K562 (cell line): ENCODE data around the gene TMEM222. TPM values are rescaled to one million over a fixed set of nuclear protein-coding genes. Genes with fewer than 3 reads are reported as not detected.
A peak's percentile ranks its signal among the peaks of the same experiment; 100 is the strongest.

Experiments used
- ATAC-seq: fragments of 200-7000 bp; cut with Tn5 transposase; 3 replicates; pipeline ENCODE4 v1.9.1; 2020; ENCODE audit warnings: moderate library complexity
- BruUV-seq: library from RNA; stranded (reverse); fragments of 400-500 nt; replicated peaks from 2 replicates; lab custom pipeline; 2021; lab: Mats Ljungman, UMichigan
- CTCF ChIA-PET: fragments of 300-600 bp; formaldehyde crosslinking; extraction: SDS; loops from one replicate; lab custom pipeline; 2021; ENCODE audit warnings: low intra/inter-chr PET ratio; lab: Yijun Ruan, JAX
- POLR2A ChIA-PET: fragments of 300-600, 350-650 bp; sonication (Branson Sonifier 250); formaldehyde crosslinking; extraction: SDS; loops from one replicate; lab custom pipeline; 2021; ENCODE audit warnings: antibody characterized with exemption, inconsistent platforms; lab: Yijun Ruan, JAX
- DNase-seq, 4 experiments: peaks; one replicate each; pipeline versions ENCODE4 v3.0.0 to v3.0.0-alpha.2; 2011 to 2018; ENCODE audit warnings: low spot score in 3 of 4, mixed read lengths in 3 of 4; ENCODE audit errors: extremely low read depth in 1 of 4
- FAIRE-seq: peaks from 2 replicates; lab custom pipeline; 2011; peaks lifted over from hg19 to GRCh38; lab: Jason Lieb, UNC
- H2AFZ ChIP-seq: 2 replicates; pipeline ENCODE4 v1.6.0; 2011; ENCODE audit warnings: low read depth, low read length, control low read depth, inconsistent platforms
- H3K27ac ChIP-seq: fragments of 200-600 bp; 3 replicates; pipeline ENCODE4 v1.8.0; 2011; ENCODE audit warnings: low read depth, mild to moderate bottlenecking, control low read depth, inconsistent platforms, low read length, moderate library complexity, mixed read lengths; ENCODE audit errors: extremely low read depth
- H3K27me3 ChIP-seq, 2 experiments: fragments of 300-600 bp in 1 of 2; 2 replicates in 1 of 2; 3 replicates in 1 of 2; pipeline versions ENCODE4 v1.6.0 to v1.8.0; 2011; ENCODE audit warnings: inconsistent platforms in 2 of 2, low read length in 2 of 2, mild to moderate bottlenecking in 1 of 2, mixed read lengths in 1 of 2, moderate library complexity in 1 of 2; ENCODE audit not compliant: control insufficient read depth in 2 of 2, insufficient read depth in 2 of 2
- H3K36me3 ChIP-seq: fragments of 300-600 bp; 3 replicates; pipeline ENCODE4 v1.8.0; 2011; ENCODE audit warnings: mild to moderate bottlenecking, low read length, inconsistent platforms; ENCODE audit not compliant: control insufficient read depth, insufficient read depth
- H3K4me1 ChIP-seq, 2 experiments: fragments of 200-600 bp in 1 of 2; replicated peaks in 1 of 2; 2 replicates in 1 of 2; 3 replicates in 1 of 2; pipeline versions ENCODE4 v1.5.1 to v1.8.0; 2011; ENCODE audit warnings: inconsistent platforms in 2 of 2, low read length in 2 of 2, mild to moderate bottlenecking in 1 of 2, mixed read lengths in 1 of 2, moderate library complexity in 1 of 2; ENCODE audit not compliant: control insufficient read depth in 2 of 2, insufficient read depth in 2 of 2
- H3K4me2 ChIP-seq: 2 replicates; pipeline ENCODE4 v1.6.1; 2011; ENCODE audit warnings: low read length, control low read depth, inconsistent platforms, mixed read lengths; ENCODE audit not compliant: insufficient read depth
- H3K4me3 ChIP-seq: fragments of 200-600 bp; sonication (generic), shearing (Covaris generic); 2 replicates; pipeline ENCODE4 v1.5.1; 2016; ENCODE audit warnings: control low read depth, inconsistent platforms
- H3K79me2 ChIP-seq: fragments of 200-600 bp; 3 replicates; pipeline ENCODE4 v1.8.0; 2011; ENCODE audit warnings: low read length, inconsistent platforms; ENCODE audit not compliant: control insufficient read depth, insufficient read depth
- H3K9ac ChIP-seq, 2 experiments: 2 replicates each; pipeline versions ENCODE4 v1.6.0 to v1.6.1; 2011; ENCODE audit warnings: low read depth in 2 of 2, low read length in 2 of 2, control low read depth in 1 of 2, inconsistent platforms in 1 of 2, mild to moderate bottlenecking in 1 of 2, mixed read lengths in 1 of 2; ENCODE audit not compliant: insufficient read depth in 1 of 2
- H3K9me1 ChIP-seq: one replicate; pipeline ENCODE4 v1.6.0; 2011; ENCODE audit warnings: inconsistent platforms, mild to moderate bottlenecking, low read length, moderate library complexity; ENCODE audit not compliant: control insufficient read depth, insufficient read depth
- H3K9me3 ChIP-seq: replicated peaks from 2 replicates; pipeline ENCODE4 v1.5.1; 2011; ENCODE audit warnings: low read depth, low read length, inconsistent platforms; ENCODE audit not compliant: control insufficient read depth, insufficient read depth
- H4K20me1 ChIP-seq: replicated peaks from 2 replicates; pipeline ENCODE4 v1.6.1; 2011; ENCODE audit warnings: low read length, inconsistent platforms, mixed read lengths; ENCODE audit not compliant: control insufficient read depth, insufficient read depth
- EP300 ChIP-seq: IDR thresholded peaks from 2 replicates; pipeline ENCODE4 v1.6.1; 2012; ENCODE audit warnings: low read length, improper control_type of control experiment
- ETV6 ChIP-seq, 3 experiments: fragments of 150-350 bp in 1 of 3; sonication (generic) in 1 of 3; formaldehyde crosslinking in 1 of 3; IDR thresholded peaks; 2 replicates each; pipeline versions ENCODE4 v1.6.1 to v1.8.0; 2014 to 2022; ENCODE audit warnings: borderline replicate concordance in 2 of 3, low read depth in 2 of 3, antibody characterized with exemption in 1 of 3, low read length in 1 of 3, mild to moderate bottlenecking in 1 of 3, missing genetic modification reagents in 1 of 3
- POLR2A ChIP-seq: fragments of 450-650 bp; conservative IDR thresholded peaks from 2 replicates; pipeline ENCODE4 v1.6.1; 2016
- PRMT5 ChIP-seq: sonication (generic); formaldehyde crosslinking; IDR thresholded peaks from 2 replicates; pipeline ENCODE4 v1.5.0; 2020; ENCODE audit warnings: missing genetic modification reagents
- RBM39 ChIP-seq: fragments of 200-400 bp; formaldehyde crosslinking; optimal IDR thresholded peaks from 2 replicates; pipeline ENCODE3; 2018; ENCODE audit warnings: low read depth, low read length
- WGBS: fragments of 100-300 bp; shearing (Covaris generic); methylation state at CpG from one replicate; pipeline ENCODE4 v1.1.6; 2016; ENCODE audit warnings: low coverage, mixed read lengths; ENCODE audit not compliant: insufficient coverage; ENCODE audit errors: missing lambda C conversion rate; 5-methylcytosine and 5-hydroxymethylcytosine counted together
- in situ Hi-C: fragments of 300-500 bp; cut with MboI; formaldehyde crosslinking; loops from 4 replicates; pipeline ENCODE4 v1.15.0; 2018; ENCODE audit warnings: inconsistent platforms, mixed read lengths
- intact Hi-C: fragments of 100-400 bp; cut with micrococcal nuclease; formaldehyde crosslinking; loops from 2 replicates; pipeline ENCODE4 v1.14.2; 2022
- polyA plus RNA-seq, 8 experiments: library from polyadenylated mRNA; depleted of rRNA in 4 of 8; stranded (reverse) in 5 of 8; unstranded in 3 of 8; fragments of >200 nt; fragmentation: Nextera tagmentation in 2 of 8; fragmentation: Illumina TruSeq in 1 of 8; extraction: Ambion mirVana in 2 of 8; extraction: Trizol in 1 of 8; gene quantifications; 2 replicates each; pipeline versions ENCODE4 v1.2.1 to v1.2.3, GENCODE V29; 2011 to 2014; ENCODE audit warnings: inconsistent platforms in 1 of 8, missing spikeins in 1 of 8
- total RNA-seq, 7 experiments: library from RNA; depleted of rRNA in 6 of 7; stranded (reverse); fragments of >200 nt in 6 of 7; fragmentation: Illumina TruSeq in 2 of 7; extraction: Trizol in 2 of 7; gene quantifications; 2 replicates each; pipeline versions ENCODE4 v1.2.1 to v1.2.3, GENCODE V29; 2011 to 2021; ENCODE audit warnings: low replicate concordance in 1 of 7

The TMEM222 gene
- total and polyA plus RNA-seq, 9 of the 15 experiments (the other 6 are each of a cell fraction or from before 2014, with no cell fraction given), result 6.9 to 48.0 (median 32.8) TPM

DNA sequence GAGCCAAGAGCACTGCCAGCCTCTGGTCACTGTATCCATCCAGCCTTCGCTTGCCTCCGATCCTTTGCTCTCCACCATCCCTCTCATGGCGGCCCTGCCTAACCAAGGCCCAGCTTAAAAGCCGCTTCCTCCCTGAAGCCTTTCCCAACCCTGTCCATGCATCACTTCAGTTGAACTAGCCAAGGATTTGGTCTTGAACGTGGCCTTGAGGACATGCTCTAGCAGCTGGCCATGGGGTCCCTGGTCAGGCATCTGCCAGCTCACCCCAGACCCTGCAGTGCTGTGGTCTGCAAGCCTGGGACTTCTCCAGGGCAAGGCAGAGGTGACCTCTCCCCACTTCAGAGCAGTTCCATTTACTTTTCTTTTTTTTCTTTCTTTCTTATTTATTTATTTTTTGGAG is 14.8 kb downstream of the TMEM222 start:
- BruUV-seq, result no TSS peak
- Histone ChIP-seq H3K9me1 (no peaks in the 10 kb centered on the region), H3K4me3 (no peak overlapping the region), H3K79me2 (no peaks in the 10 kb centered on the region), H3K4me2 (no peak overlapping the region), H3K27ac (no peak overlapping the region), H3K36me3 (peaks cover 51% of the 10 kb centered on the region; the same call in 2 of the 3 replicates), H4K20me1 (peaks cover 7% of the 10 kb centered on the region; the same call in 1 of the 2 replicates), H3K27me3 (no peaks in the 10 kb centered on the region), H3K9me3 (no peaks in the 10 kb centered on the region), H3K4me1 (peaks cover 4 to 20% of the 10 kb centered on the region in 2 experiments; a peak in 4 of 5 replicates), H2AFZ (no peak overlapping the region), H3K9ac (no peak overlapping the region; a peak in 1 of 4 replicates)
- intact Hi-C loops, result no loop called here
- 88% methylated on average over 5 of the region's 5 CpGs for WGBS
- no peak for ATAC-seq
- ChIA-PET CTCF (no interaction called here), POLR2A (interaction anchor here (0.7 to 4.2 kb wide), 5 partner anchors 9 to 607 kb away, joined by 3 to 23 read pairs (median 4); no protein-coding TSS in a partner anchor)
- TF ChIP-seq POLR2A, result peak; percentile 41; the same call in 1 of the 2 replicates
- no peak for TF ChIP-seq PRMT5 (CRISPR knock-in tag)
- TF ChIP-seq ETV6 (IDR thresholded peaks at IDR 0.05; ENCODE audit: borderline replicate concordance in 1 of 2, low read depth in 2 of 2, low read length in 1 of 2), result no peak
- no peak for TF ChIP-seq ETV6 (CRISPR knock-in tag; IDR thresholded peaks at IDR 0.05; ENCODE audit: borderline replicate concordance)
- in situ Hi-C loops, result no loop called here
- DNase-seq, result no peak
- no peak for FAIRE-seq

DNA sequence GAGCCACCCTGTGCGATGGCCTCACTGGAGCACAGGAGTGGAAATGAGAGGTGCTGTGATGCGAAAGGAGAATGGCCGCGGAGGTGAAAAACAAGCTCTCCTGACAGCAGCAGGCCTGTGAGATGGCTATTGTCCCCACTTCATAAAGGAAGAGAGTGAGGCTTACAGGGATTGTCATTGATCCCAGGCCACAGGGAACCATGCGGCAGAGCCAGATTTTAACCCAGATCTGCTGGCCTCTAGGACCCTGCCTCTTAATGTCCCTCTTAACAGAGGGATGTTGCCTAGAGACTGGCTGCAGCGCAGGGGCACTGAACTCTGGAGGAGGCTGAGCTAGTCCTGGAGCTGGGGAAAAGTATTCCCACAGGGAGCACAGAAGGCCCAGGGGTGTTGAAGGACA is 16.8 kb downstream of the TMEM222 start:
- no peak overlapping the region for H3K4me2 ChIP-seq
- in situ Hi-C loops, result no loop called here
- no peak overlapping the region for H3K27ac ChIP-seq
- DNase-seq (no peak), ATAC-seq (no peak)
- CTCF ChIA-PET, result no interaction called here
- no peak overlapping the region for H3K4me3 ChIP-seq
- H3K27me3 ChIP-seq, result no peaks in the 10 kb centered on the region
- peak; percentile 13 for TF ChIP-seq RBM39
- no peak for TF ChIP-seq EP300
- TF ChIP-seq, all 486 proteins: peak for 1
- no peaks in the 10 kb centered on the region for H4K20me1 ChIP-seq
- no peak for FAIRE-seq
- intact Hi-C loops, result no loop called here
- H3K9me1 ChIP-seq, result no peaks in the 10 kb centered on the region
- H3K79me2 ChIP-seq, result no peaks in the 10 kb centered on the region; the same call in 2 of the 3 replicates
- H3K9ac ChIP-seq, result no peak overlapping the region
- H3K36me3 ChIP-seq, result peaks cover 32% of the 10 kb centered on the region; the same call in 2 of the 3 replicates
- WGBS, result 85% methylated on average over 6 of the region's 6 CpGs
- peaks cover 24 to 29% of the 10 kb centered on the region in 2 experiments for H3K4me1 ChIP-seq
- POLR2A ChIA-PET, result interaction anchor here (0.6 to 4.2 kb wide), 7 partner anchors 11 to 475 kb away, joined by 3 to 23 read pairs (median 4); no protein-coding TSS in a partner anchor
- no peak overlapping the region for H2AFZ ChIP-seq
- BruUV-seq, result no TSS peak
- H3K9me3 ChIP-seq, result no peaks in the 10 kb centered on the region
